Mesendoderm (in vitro differentiated cells): Measurements from ENCODE around the gene CAAP1.
"Not testable (repeated sequence)": the region's sequence is repeated elsewhere in the genome, so short reads cannot be mapped to it uniquely, and the experiment has no call there.

Experiments
- DNase-seq: peaks from one replicate; pipeline ENCODE4 v3.0.0; 2013
- H2AK5ac ChIP-seq: 2 replicates; pipeline ENCODE4 v1.6.1; 2013; ENCODE audit warnings: low read length, inconsistent platforms
- H2BK120ac ChIP-seq: 2 replicates; pipeline ENCODE4 v1.6.1; 2013; ENCODE audit warnings: low read depth, mild to moderate bottlenecking, low read length, moderate library complexity, mixed read lengths
- H2BK15ac ChIP-seq: replicated peaks from 2 replicates; pipeline ENCODE4 v1.6.1; 2013; ENCODE audit warnings: low read depth, mild to moderate bottlenecking, moderate library complexity
- H2BK5ac ChIP-seq: 2 replicates; pipeline ENCODE4 v1.6.1; 2013; ENCODE audit warnings: low read length, inconsistent platforms
- H3K18ac ChIP-seq: 2 replicates; pipeline ENCODE4 v1.6.1; 2013; ENCODE audit warnings: mild to moderate bottlenecking, low read length, mixed read lengths
- H3K23ac ChIP-seq: one replicate; pipeline ENCODE4 v1.6.1; 2013; ENCODE audit warnings: low read length
- H3K27ac ChIP-seq: 2 replicates; pipeline ENCODE4 v1.5.1; 2013; ENCODE audit warnings: low read depth, mild to moderate bottlenecking, inconsistent platforms, low read length, moderate library complexity
- H3K27me3 ChIP-seq: 2 replicates; pipeline ENCODE4 v1.6.1; 2013; ENCODE audit warnings: low read length, control low read depth, mild to moderate bottlenecking, inconsistent platforms; ENCODE audit not compliant: insufficient read depth, poor library complexity
- H3K36me3 ChIP-seq: 2 replicates; pipeline ENCODE4 v1.6.1; 2013; ENCODE audit warnings: low read length, inconsistent platforms; ENCODE audit not compliant: control insufficient read depth, insufficient read depth
- H3K4ac ChIP-seq: one replicate; pipeline ENCODE4 v1.6.1; 2013; ENCODE audit warnings: low read depth, mild to moderate bottlenecking, low read length, moderate library complexity
- H3K4me1 ChIP-seq: 2 replicates; pipeline ENCODE4 v1.6.1; 2013; ENCODE audit warnings: low read depth, low read length, inconsistent platforms; ENCODE audit not compliant: control insufficient read depth
- H3K4me2 ChIP-seq: 2 replicates; pipeline ENCODE4 v1.6.1; 2013; ENCODE audit warnings: low read length
- H3K4me3 ChIP-seq: 2 replicates; pipeline ENCODE4 v1.5.1; 2013; ENCODE audit warnings: mild to moderate bottlenecking, low read length
- H3K56ac ChIP-seq: one replicate; pipeline ENCODE4 v1.6.1; 2013; ENCODE audit warnings: low read length
- H3K79me1 ChIP-seq: 2 replicates; pipeline ENCODE4 v1.6.1; 2013; ENCODE audit warnings: low read length, inconsistent platforms
- H3K79me2 ChIP-seq: 2 replicates; pipeline ENCODE4 v1.6.1; 2013; ENCODE audit warnings: mild to moderate bottlenecking, low read length; ENCODE audit not compliant: control insufficient read depth, insufficient read depth
- H3K9ac ChIP-seq: 2 replicates; pipeline ENCODE4 v1.6.1; 2013; ENCODE audit warnings: low read length, inconsistent platforms
- H4K5ac ChIP-seq: one replicate; pipeline ENCODE4 v1.6.1; 2013; ENCODE audit warnings: low read length
- H4K8ac ChIP-seq: one replicate; pipeline ENCODE4 v1.6.1; 2013; ENCODE audit warnings: low read depth, mild to moderate bottlenecking, control low read depth, low read length, moderate library complexity
- WGBS: extraction: QIAGEN DNeasy Blood & Tissue Kit; methylation state at CpG from one replicate; pipeline ENCODE4 v1.1.7; 2013; ENCODE audit warnings: low lambda C conversion rate, missing lambda C conversion rate; ENCODE audit not compliant: insufficient coverage; ENCODE audit errors: extremely low coverage; 5-methylcytosine and 5-hydroxymethylcytosine counted together

Gene CAAP1

DNA sequence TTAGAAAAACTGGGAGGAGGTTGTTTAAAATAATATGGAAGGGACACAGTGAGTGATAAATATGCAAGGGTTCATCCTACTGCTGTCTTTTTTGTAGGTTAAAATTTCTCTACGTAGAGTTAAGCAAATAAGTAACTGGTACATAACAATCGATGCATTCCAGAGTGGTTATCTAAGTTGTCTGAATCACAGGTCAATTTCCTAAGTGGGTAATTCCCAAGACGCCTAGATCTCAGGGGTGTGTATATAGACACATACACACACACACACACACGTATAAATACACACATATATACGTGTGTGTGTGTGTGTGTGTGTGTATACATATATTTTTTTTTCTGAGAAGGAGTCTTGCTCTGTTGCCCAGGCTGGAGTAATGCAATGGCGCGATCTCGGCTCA lies 22.3 kb downstream of the CAAP1 start:
- Histone ChIP-seq H3K27me3 (no peaks in the 10 kb centered on the region), H3K4me1 (no peaks in the 10 kb centered on the region), H4K8ac (no peak overlapping the region), H3K23ac (no peak overlapping the region), H2BK5ac (no peak overlapping the region), H3K79me2 (no peaks in the 10 kb centered on the region), H3K4me3 (no peak overlapping the region), H3K9ac (no peak overlapping the region), H3K79me1 (no peaks in the 10 kb centered on the region), H2BK15ac (no peak overlapping the region), H3K4ac (no peak overlapping the region), H3K4me2 (no peak overlapping the region), H2BK120ac (no peak overlapping the region), H3K27ac (no peak overlapping the region), H2AK5ac (no peak overlapping the region), H3K36me3 (no peaks in the 10 kb centered on the region), H3K18ac (no peak overlapping the region), H4K5ac (no peak overlapping the region), H3K56ac (no peak overlapping the region)
- DNase-seq: no peak
- WGBS: no CpG with 5 or more reads among the region's 8 CpGs

DNA sequence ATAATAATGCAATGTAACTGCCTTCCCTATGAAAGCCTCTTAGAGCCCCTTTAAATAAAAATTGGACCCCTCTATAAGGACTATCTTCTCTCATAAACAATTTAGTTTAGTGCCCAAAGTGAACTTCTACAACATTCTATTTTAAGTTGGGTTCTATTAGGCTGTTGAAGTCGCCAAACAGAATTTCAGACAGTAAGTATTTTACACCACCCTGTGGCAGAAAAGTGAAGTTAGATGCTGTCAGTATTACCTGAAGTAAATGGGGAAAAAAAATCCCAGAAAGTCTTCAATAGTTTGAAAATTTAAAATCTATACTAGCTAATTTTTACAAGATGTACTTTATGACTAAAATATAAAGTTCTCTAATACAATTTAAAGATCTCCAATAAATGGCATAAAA lies 29.5 kb downstream of the CAAP1 start:
- peak; percentile 21 for DNase-seq
- no peaks in the 10 kb centered on the region for H3K27me3 ChIP-seq
- no CpG with 5 or more reads among the region's 1 CpG for WGBS

DNA sequence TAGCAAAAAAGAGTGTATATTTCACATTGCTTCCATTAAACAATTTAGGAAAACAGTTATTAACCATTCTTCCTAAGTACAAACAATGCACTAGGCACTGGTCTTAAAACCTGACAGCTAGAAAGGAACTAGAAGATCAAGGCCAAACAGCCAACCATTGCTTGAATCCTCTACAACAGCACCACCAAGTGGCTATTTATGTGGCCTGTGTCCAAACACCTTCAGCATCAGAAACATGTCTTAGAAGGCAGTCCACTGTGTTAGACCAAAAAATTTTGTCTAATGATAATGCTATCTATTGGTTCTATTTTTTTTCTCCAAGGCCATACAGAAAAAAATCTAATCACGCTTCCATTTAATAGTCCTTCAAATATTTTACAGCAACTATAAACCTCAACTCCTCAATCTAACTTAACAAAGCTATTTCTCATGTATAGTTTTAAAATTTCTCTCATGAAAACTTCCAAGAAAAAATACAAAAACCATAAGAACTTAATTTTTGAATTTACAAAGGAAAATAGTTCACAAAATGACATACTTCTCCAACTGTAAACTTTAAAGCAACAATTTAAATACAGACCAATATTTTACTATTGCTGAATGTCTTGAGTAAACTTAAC lies 36.1 kb downstream of the CAAP1 start:
- peak; percentile 82 for DNase-seq
- H3K79me2 ChIP-seq: no peaks in the 10 kb centered on the region
- H3K9ac ChIP-seq: no peak overlapping the region
- no peak overlapping the region for H2BK15ac ChIP-seq
- no peak overlapping the region for H2BK120ac ChIP-seq
- H3K36me3 ChIP-seq: peaks cover 3% of the 10 kb centered on the region
- no peak overlapping the region for H2AK5ac ChIP-seq
- H3K4me3 ChIP-seq: no peak overlapping the region
- H3K4ac ChIP-seq: no peak overlapping the region
- no peak overlapping the region for H3K4me2 ChIP-seq
- H3K23ac ChIP-seq: no peak overlapping the region
- H3K56ac ChIP-seq: no peak overlapping the region
- H3K79me1 ChIP-seq: peaks cover 3% of the 10 kb centered on the region
- H2BK5ac ChIP-seq: no peak overlapping the region
- no peak overlapping the region for H4K5ac ChIP-seq
- no peak overlapping the region for H4K8ac ChIP-seq
- 100% methylated on average over 1 of the region's 1 CpG for WGBS
- H3K27me3 ChIP-seq: no peaks in the 10 kb centered on the region
- H3K18ac ChIP-seq: no peak overlapping the region
- no peaks in the 10 kb centered on the region for H3K4me1 ChIP-seq
- no peak overlapping the region for H3K27ac ChIP-seq

More for the DNA sequence above, 29.5 kb downstream of the CAAP1 start:
- no peak overlapping the region for H2AK5ac ChIP-seq
- no peak overlapping the region for H3K56ac ChIP-seq
- no peak overlapping the region for H3K27ac ChIP-seq
- H2BK5ac ChIP-seq: no peak overlapping the region
- H4K5ac ChIP-seq: no peak overlapping the region
- no peak overlapping the region for H3K4me3 ChIP-seq
- no peak overlapping the region for H3K18ac ChIP-seq
- H3K23ac ChIP-seq: no peak overlapping the region
- H3K4me1 ChIP-seq: no peaks in the 10 kb centered on the region
- H3K79me2 ChIP-seq: no peaks in the 10 kb centered on the region
- H2BK15ac ChIP-seq: no peak overlapping the region
- H2BK120ac ChIP-seq: no peak overlapping the region
- H3K4me2 ChIP-seq: no peak overlapping the region
- H4K8ac ChIP-seq: no peak overlapping the region
- no peak overlapping the region for H3K4ac ChIP-seq
- no peak overlapping the region for H3K9ac ChIP-seq
- peaks cover 3% of the 10 kb centered on the region for H3K36me3 ChIP-seq
- no peaks in the 10 kb centered on the region for H3K79me1 ChIP-seq

DNA sequence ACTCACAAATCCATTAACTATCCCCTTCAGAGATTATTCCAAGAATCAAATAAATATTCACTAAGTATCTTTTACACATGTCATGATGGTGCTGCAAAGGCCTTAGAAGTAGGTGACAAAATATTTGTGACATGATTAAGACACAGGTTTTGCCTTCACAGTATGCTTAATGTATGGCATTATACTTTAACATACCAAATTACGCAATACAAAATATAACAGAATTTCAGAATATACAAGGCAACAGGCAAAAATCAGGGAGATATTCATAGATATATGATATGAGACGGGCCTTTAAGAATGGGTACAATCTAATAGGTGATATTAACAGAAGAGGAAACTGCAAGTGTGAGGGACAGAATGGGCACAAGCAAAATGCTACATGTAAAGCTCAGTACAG lies 41.6 kb downstream of the CAAP1 start:
- H3K4me2 ChIP-seq: no peak overlapping the region
- no peaks in the 10 kb centered on the region for H3K27me3 ChIP-seq
- no peak overlapping the region for H3K4ac ChIP-seq
- H3K4me3 ChIP-seq: no peak overlapping the region
- no peak overlapping the region for H2BK120ac ChIP-seq
- no peak overlapping the region for H4K5ac ChIP-seq
- H4K8ac ChIP-seq: no peak overlapping the region
- no peak overlapping the region for H2AK5ac ChIP-seq
- no CpG with 5 or more reads among the region's 2 CpGs for WGBS
- H3K27ac ChIP-seq: no peak overlapping the region
- H2BK15ac ChIP-seq: no peak overlapping the region
- DNase-seq: no peak
- H3K79me2 ChIP-seq: no peaks in the 10 kb centered on the region
- no peaks in the 10 kb centered on the region for H3K4me1 ChIP-seq
- no peaks in the 10 kb centered on the region for H3K36me3 ChIP-seq
- H3K9ac ChIP-seq: no peak overlapping the region
- peaks cover 3% of the 10 kb centered on the region for H3K79me1 ChIP-seq
- no peak overlapping the region for H3K23ac ChIP-seq
- H3K18ac ChIP-seq: no peak overlapping the region
- no peak overlapping the region for H3K56ac ChIP-seq
- no peak overlapping the region for H2BK5ac ChIP-seq

DNA sequence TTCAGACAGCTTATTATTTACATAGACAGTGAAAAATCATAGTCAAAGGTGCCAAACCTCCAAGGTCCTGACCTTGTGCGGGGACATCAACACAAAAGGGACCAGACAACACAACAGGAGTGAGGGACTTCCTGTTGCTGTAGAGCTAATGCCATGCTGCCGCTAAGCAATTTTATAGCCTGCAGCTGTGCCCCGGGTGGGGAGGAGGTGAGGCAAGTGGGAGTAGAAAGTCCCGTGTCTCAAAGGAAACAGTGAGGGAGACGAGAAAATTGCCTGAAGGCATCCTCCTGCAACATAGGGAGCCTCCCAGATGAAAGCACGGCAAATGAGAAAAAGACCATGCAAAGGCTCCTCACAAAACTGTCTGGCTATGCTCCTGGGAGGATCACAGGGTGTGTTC lies 58.8 kb downstream of the CAAP1 start:
- H3K27ac ChIP-seq: no peak overlapping the region
- no peaks in the 10 kb centered on the region for H3K79me2 ChIP-seq
- no peak overlapping the region for H3K4me2 ChIP-seq
- peak overlapping the region; percentile 10 for H2BK120ac ChIP-seq
- no peak overlapping the region for H3K4me3 ChIP-seq
- H4K5ac ChIP-seq: no peak overlapping the region
- H3K9ac ChIP-seq: no peak overlapping the region
- no peak overlapping the region for H2AK5ac ChIP-seq
- H3K4ac ChIP-seq: no peak overlapping the region
- no peak overlapping the region for H2BK5ac ChIP-seq
- H3K18ac ChIP-seq: no peak overlapping the region
- H3K4me1 ChIP-seq: no peaks in the 10 kb centered on the region
- H2BK15ac ChIP-seq: no peak overlapping the region
- no peak overlapping the region for H3K23ac ChIP-seq
- no peaks in the 10 kb centered on the region for H3K27me3 ChIP-seq
- no peak overlapping the region for H3K56ac ChIP-seq
- H4K8ac ChIP-seq: no peak overlapping the region
- DNase-seq: peak; percentile 68
- no peaks in the 10 kb centered on the region for H3K36me3 ChIP-seq
- H3K79me1 ChIP-seq: no peaks in the 10 kb centered on the region
- no CpG with 5 or more reads among the region's 6 CpGs for WGBS

DNA sequence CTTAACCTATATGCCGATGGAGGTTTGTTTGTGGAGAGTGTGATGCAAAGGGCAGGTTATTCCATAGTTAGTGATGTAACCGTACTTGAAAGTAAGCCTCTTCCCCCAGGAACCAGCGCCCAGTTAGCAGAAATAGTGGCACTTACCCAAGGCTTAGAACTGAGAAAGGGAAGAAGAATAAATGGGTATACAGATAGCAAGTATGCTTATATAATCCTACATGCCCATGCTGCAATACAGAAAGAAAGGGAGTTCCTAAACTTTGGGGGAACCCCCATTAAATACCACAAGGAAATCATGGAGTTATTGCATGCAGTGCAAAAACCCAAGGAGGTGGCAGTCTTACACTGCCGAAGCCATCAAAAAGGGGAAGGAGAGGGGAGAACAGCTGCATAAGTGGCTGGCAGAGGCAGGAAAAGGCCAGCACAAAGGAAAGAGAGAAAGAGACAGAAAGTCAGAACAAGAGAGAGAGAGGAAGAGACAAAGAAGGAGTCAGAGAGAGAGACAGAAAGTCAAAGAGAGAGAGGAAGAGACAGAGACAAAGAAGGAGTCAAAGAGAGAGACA lies 64.1 kb downstream of the CAAP1 start:
- H3K27me3 ChIP-seq, H3K4me2 ChIP-seq, H3K79me1 ChIP-seq, H4K5ac ChIP-seq, H2BK120ac ChIP-seq, H3K36me3 ChIP-seq, H3K79me2 ChIP-seq, H3K4me3 ChIP-seq, H3K4ac ChIP-seq, H2BK15ac ChIP-seq, H2BK5ac ChIP-seq, H3K9ac ChIP-seq, H3K23ac ChIP-seq, H3K4me1 ChIP-seq, DNase-seq, H3K56ac ChIP-seq, H4K8ac ChIP-seq, H2AK5ac ChIP-seq, H3K27ac ChIP-seq: not testable (repeated sequence)
- H3K18ac ChIP-seq: peak overlapping the region; percentile 8
- WGBS: no CpG with 5 or more reads among the region's 4 CpGs
